GF-D8 (cell line): ENCODE data around the gene RPP25.
"Not testable (repeated sequence)": the region's sequence is repeated elsewhere in the genome, so short reads cannot be mapped to it uniquely, and the experiment has no call there.

Experiments
- DNase-seq: peaks from one replicate; lab custom pipeline; 2025; lab: John Stamatoyannopoulos, UW

Gene RPP25

GRCh38 chr15:74917676-74918075 is 38.9 kb downstream of the RPP25 start:
- no peak for DNase-seq

- not testable (repeated sequence) for DNase-seq
Observed at GRCh38 chr15:74913799-74914198, 42.8 kb downstream of the RPP25 start.

- DNase-seq = no peak
Observed at GRCh38 chr15:74913041-74913440, 43.5 kb downstream of the RPP25 start.

GRCh38 chr15:74908635-74909034 is 47.9 kb downstream of the RPP25 start:
- no peak for DNase-seq

GRCh38 chr15:74907163-74907870 is 49.3 kb downstream of the RPP25 start:
- DNase-seq = no peak

- peak; percentile 64 for DNase-seq
Observed at GRCh38 chr15:74906450-74907162, 50.0 kb downstream of the RPP25 start, which contains the start of gene FAM219B. Gene FAM219B (minus strand): TSS chr15:74906851. CDS start chr15:74906800, 51 bp downstream.

- DNase-seq = no peak
Observed at GRCh38 chr15:74906067-74906449, 50.5 kb downstream of the RPP25 start.
